Fibroblast of skin of right quadriceps (primary cell): Measurements from ENCODE around the gene CUX1.

ENCODE experiments used
- DNase-seq: peaks from one replicate; pipeline ENCODE4 v3.0.0-alpha.2; 2013

Gene CUX1

DNA sequence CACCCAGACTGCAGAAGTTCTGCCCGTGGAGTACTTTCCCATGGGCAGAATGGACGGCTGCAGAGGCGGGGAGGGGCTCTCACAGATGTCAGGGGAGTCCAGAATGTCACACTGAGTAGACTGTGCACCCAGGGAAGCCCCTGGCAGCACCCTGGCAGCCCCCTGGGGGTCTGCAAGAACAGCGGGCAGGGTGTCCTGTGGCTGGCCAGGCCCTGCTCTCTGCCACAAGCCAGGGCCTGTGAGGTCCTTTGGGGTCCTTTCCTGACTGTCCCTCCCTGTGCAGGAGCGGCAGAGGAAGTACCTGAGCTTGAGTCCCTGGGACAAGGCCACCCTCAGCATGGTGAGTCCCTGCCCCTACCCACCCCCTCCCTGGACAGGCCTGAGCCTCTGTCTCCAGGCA is 463.1 kb downstream of the CUX1 start:
- DNase-seq, result no peak

DNA sequence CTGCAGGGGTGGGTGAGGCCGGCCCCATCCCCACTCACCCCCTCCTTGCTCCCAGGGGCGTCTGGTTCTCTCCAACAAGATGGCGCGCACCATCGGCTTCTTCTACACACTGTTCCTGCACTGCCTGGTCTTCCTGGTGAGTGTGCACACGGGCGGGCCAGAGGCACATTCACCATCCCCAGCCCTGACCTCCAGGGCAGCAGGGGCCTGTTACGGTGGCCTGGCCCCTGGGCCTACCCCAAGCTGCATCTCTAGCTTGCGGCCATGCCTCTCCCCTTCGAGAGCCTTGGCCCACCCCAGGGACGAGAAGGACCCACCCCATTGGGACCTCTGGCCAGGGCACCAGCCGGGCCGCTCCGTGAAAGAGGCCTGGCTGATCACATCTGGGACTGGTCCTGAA is 464.4 kb downstream of the CUX1 start:
- DNase-seq, result no peak

DNA sequence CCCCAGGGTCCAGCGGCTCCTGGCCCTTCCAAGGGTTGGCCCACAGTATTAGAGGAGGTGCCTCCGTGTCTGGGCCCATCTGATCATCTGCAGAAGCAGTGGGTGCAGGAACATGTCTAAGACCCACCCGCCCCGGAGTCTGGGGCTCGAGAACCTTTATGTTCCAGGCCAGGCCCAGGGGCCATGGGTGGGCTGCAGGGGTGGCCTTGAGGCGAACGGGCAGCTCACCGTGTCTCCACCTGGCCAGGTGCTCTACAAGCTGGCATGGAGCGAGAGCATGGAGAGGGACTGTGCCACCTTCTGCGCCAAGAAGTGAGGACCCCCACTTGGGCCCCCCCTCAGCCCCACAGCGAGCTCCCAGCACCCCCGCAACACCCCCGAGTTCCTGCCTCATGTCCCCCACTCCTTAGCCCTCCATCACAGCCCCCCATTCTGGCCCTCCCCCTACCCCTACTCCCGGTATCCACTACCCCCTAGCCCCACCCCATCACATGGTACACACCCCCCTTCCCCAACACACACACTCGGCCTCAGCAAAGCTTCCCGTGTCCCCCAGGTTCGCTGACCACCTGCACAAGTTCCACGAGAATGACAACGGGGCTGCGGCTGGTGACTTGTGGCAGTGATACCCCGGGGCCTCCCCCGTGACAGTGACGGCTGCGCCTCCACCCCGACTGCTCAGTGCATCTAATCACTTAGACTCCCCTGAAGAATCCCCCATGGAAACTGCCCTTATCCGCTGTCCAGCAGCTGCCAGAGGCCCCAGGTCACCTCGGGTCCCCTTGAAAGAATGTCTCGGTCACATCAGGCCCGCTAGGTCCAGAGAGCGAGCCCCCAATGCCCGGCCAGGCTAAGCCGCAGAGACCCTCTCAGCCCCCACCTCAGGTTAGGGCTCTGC is 465.3 kb downstream of the CUX1 start:
- DNase-seq, result no peak

DNA sequence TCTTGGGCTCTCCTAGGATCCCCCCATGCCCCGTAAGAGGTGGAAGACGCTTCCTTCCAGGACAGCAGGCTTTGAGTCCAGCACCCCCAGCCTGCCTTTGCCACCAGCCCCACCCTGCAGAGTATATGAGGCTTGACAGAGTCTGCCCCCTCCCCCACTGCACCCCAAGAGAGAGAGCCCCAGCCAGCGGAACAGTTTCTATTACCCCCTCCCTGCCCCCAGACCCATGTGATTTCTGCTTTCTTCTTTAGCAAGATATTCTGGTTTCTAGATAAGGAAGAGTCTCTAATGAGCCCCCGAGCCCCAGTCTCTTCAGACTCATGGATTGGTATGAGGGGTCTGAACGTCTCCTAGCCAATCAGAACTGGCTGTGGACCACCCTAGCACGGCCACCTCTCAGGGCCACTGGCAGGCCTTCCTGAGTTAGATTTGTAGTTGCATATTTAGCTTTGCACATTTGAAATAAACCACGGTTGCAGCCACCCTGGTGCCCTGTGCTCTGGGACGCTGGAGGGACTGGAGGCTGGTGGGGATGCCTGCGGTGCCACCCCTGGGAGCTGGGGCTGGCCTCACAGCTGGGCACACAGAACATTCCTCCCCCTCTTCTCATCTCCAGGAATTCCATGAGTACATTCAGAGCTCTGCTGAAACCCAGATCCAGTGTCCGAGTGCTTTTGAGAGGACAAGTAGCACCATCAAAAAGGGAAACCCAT is 466.2 kb downstream of the CUX1 start:
- no peak for DNase-seq

DNA sequence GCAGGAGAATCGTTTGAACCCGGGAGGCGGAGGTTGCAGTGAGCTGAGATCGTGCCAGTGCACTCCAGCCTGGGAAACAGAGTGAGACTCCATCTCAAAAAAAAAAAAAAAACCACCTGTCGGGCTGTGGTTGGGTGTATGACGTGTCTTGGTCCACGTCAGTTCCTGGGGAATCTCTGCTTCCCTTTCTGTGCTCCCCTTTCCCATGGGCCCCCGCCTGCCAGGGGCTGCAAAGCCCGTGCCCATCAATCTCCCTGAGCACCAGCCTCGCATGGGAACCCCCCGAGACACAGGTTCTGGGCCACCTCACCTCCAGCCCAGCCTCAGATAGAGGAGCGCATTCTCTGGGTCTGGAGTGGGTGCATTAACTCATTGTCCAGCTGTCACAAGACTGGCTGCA is 467.0 kb downstream of the CUX1 start:
- no peak for DNase-seq

DNA sequence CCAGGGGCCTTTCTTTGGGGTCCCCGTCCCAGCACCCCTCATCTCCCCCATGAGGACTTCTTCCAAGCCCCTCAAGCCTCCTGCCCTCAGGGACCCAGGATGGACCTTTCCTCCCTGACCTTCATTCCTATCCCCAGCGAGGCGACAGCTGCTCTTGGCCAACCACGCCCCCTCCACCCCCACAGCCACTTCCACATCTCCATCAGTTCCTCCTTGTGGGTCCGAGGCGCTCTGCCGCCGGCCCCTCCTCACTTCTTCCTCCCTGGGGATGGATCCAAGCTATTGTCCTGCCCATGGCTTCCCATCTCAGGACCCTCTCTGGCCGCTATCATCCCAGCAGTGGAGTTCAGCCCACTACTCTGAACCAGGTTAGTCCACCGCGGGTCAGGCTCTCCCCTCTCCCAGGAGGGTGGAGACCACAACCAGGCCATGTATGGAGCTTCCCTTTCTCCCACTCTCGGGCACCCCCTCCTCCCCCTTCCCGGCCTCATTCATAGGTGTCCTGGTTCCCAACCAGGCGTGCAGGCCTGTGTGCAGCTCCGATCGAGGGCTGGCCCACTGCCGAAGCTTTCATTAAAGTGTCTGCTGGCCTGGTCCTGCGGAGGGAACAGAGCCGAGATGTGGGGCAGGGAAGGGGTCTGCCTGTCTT is 467.6 kb downstream of the CUX1 start:
- no peak for DNase-seq

DNA sequence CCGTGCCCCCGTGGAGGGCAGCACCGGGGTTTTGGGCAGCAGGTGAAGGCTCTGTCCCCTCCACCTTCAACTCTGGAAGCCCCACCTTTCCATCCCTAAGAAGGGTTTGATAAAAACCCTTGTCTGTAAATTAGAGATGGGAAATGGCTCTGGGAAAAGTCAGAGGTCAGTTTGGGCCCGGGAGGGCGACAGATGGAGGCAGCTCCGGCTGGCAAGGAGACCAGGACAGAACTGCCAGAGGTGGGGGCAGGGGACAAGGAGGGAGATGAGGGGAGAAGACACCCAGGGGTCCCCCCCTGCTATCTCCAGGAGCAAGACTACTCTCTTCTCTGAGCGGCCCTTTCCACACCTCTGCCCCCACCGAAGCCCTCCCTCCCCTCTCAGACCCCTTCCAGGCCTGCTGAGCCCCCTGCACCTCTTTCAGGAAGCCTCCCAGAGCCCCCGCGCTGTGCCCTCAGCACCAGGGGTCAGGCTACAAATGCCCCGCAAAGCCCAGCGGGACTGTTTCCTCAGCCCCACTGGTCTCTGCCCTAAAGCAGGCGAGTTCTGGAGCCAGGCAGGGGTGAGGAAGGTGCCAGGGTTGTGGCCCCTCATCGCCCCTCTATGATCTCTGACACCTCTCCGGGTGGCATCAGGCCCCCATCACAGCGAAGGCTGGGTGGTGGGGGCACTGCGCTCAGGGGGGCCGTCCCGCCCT is 468.3 kb downstream of the CUX1 start:
- no peak for DNase-seq

DNA sequence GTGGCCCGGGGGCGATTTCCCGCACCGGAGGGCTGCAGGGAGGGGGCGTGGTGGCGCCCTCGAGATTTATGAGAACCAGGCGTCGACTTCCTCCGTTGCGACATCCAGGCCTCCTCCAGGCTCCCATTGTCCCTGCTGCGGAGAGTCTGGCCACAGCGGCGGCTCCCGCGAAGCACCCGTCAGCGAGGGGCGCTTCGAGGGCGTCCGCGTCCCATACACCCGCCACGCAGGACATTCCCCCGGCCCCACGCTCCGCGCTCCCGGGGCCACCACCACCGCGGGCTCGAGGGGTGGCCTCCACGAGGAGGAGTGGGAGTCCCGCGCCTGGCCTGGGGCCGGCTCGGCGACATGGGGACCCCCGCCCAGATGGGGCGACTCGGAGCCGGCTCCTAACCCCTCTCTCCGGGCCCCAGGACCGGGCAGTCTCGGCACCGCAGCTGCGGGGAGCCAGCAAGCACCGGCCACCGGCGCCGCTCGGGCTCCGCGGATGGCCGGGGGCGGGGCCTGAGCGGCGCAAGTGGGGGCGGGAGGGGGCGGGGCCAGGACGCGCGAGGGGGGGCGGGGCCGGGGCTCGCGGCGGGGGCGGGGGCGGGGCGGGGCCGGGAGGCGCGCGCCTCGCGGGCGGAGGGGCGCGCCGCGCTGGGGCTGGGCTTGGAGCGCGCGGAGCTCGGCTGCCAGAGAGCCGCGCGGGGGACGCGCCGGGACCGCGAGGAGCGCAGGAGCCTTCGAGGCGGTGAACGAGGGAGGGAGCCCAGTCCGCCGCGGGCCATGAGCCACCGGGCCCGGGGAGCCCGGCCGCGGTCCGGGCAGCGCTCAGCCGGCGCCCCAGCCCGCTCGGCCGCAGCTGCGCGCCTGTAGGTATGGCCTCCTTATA is 469.0 kb downstream of the CUX1 start, which contains the start of gene SH2B2:
TSS of gene SH2B2 (plus strand) at position 632 of the 874 bp plus-strand sequence. CDS start 13,683 bp downstream, outside the sequence.
- DNase-seq, result peak; percentile 67

DNA sequence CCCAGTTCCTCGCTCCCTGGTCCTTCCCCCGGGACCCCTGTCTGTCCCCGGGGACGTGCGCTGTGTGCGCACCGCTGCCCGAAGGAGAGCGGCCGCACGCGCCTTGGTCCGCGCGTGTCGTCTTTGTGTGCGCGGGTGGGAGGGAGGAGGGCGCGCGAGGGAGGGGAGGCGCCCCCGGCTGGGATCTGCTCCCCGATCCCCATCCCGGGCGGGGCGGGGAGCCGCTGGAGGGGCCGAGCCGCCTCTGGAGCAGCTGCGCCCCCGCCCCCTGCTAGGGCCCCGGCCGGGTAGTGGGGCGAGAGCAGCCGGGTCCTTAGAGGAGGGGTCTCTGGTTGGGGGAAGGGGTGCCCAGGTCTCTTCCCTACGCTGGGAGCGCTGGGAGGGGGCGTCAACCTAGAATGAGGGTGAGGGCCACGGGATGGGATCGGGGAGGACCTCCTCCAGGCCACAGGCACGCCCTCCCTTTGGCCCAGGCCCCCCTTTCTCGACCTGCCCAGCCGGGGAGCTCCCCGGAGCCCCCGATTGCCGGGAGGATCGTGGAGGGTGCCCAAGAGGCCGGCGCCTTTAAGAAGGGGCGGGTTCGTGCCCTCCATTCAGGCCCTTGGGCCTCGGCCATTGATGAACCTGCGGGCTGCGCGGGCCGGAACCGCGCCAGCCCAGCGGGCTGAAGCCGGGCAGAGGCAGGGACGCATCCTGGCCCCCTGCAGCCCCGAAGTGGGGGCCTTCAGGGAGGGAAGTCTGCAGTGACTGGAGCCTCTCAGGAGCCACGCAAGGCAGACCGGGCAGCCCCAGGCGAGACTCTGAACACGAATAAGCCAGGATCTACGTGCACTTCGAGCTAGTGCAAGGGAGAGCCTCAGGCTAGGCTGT is 469.9 kb downstream of the CUX1 start:
- DNase-seq, result no peak

DNA sequence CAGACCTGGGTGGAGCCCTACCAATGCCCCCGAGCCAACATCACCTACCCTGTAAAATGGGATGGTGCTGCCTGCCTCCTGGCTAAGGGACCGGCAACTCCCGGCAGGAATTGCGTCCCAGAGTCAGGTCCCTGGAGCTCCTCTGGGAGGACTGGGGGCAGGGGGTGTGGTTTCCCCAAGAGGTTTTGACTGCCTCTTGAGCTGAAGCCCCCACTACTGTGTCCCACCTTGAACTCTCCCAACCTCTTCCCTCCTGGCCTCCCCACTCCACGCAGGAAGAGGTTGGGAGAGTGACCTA is 470.5 kb downstream of the CUX1 start:
- DNase-seq, result no peak

DNA sequence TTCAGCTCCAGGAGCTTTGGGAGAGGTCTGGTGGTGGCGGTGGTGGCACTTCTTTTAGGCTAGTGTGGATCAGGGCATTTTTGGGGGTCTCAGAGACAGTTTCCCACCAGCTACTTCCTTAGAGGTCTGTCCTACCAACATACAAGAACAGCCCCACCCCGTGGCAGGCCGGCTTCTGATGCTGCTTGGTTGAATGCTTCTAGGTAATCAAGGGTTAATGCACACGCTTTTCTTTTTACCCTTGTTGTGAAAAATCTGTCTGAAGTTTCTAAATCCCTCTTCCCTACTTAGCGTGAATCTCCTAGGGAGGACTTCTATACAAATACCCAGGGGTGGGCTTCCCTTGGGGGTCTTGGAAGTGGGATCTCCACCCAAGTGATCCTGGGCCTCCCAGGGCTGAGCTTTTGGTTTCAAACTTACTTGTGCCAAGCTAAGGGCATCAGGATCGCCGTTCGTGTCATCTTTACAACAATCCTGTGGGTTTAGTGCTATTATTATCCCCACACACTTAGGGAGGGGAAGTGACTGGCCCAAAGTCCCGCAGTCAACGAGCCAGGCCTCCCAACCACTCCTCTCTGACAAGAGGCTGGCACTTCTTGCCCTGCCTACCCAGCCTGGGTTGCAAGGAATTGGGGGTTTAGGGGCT is 471.0 kb downstream of the CUX1 start:
- no peak for DNase-seq

DNA sequence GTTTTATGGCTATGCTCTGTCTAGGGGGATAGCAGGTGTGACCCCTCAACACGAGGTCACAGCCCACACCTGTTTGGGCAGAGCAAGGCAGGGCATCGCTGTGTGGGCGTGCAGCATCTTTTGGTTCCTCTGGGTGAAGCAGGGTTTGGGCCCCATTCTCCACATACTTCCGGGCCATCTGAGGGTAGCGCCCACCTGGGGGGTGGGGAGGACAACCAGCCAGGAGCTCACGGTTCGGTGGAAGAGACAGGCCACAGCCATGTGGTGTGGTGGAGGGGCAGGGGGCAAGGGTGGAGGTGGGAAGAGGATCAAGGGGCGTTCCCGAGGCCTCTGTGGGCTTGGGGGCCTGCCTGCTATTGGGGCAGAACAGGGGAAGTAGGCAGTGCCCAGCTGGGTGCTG is 471.6 kb downstream of the CUX1 start:
- DNase-seq, result no peak

DNA sequence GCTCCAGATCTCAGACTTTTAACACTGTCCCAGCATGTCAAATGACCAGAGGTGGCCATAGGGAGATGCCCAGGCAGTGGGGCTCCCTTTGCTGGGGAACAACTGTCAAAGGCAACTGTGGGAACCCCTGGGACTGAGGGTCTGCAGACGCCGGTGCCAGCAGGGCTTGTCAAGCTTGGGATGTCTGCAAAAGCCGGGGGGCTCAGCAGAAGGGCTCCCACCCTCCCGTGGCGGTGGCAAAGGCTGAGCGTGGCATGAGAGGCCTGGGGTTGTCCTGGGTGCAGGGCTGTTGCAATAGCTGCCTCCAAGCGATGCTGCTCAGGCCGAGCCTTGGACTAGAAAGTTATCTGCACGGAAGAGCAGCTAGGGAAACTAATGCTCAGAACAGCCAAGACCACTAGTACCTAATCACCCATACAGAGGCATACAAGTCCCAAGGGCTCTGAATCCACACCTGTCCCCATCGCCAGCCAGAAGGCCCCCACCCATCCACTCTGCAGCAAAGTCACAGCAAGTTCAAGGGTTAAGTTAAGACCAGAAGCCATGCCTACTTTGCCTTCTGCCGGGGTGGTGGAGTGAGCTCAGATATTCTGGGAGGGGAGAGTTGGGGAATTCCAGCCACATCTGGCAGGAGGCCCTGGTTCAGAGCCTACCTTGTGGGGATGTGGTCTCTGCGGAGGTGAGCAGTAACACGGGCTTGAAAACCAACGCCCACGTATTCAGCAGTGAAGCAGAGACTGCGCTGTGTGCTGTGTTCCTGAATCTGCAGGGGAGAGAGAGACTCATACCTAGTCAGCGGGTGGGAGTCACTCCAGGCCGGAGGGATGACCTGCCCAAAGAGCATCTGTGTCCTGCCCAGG is 473.9 kb downstream of the CUX1 start:
- no peak for DNase-seq

DNA sequence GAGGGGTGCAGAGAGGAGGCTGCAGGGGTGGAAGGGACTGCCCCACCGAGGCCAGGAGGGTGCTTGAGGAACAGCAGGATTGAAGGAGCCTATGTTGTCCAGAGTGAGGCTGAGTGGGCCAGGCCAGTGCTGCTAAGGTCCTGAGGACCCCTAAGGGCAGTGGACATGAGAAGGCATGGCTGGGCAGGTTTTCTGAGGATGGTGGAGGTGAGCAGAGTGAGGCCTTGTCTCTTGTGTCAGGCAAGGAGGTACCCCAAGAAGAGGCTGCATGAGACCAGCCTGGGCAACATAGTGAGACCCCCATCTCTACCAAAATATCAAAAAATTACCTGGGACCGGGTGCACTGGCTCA is 474.5 kb downstream of the CUX1 start:
- DNase-seq, result no peak

DNA sequence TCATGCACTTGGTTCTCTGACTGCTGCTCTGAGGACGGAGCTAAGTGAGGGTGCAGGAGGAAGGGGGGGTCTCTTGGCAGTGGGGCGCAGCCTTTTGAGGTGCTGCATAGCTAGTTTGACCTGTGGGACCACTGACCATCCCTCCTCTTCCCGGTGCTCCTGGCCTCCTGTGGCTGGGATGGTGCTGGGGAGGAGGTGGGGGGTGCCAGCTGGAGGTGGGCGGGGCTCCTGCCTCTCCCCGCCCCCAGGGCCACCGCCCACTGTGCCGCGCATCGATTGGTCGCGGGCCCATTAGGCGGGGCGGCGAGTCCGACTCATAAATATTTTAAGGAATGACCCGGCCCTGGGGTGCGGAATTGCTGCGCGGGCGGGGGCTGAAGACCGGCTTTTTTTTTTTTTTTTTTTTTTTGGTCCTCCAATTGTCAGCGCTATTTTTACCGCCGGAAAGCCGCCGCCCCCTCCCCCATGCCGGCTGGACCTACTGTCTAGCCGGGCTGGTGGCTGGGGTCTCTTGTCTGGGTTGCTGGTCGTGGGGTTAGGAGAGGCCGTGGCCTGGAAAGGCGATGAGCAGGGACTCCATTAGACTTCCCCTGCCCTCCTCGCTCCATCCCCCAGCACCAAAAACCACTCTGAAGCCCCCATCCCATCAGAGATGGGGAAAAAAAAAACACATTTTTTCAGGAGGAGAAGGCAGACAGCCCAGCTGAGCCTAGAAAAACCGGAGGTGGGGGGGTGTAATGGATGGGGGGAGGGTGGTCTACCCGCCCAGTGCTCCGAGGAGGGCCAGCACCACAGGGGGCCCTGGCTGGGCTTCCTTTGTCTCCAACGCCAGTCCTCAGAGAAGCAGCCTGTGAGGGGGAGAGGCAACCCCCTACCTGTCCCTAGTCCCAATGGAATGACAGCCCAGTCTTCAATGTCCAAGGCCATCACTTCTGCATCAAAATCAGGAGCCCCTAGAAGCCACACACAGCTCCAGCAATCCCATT is 475.7 kb downstream of the CUX1 start:
- no peak for DNase-seq

DNA sequence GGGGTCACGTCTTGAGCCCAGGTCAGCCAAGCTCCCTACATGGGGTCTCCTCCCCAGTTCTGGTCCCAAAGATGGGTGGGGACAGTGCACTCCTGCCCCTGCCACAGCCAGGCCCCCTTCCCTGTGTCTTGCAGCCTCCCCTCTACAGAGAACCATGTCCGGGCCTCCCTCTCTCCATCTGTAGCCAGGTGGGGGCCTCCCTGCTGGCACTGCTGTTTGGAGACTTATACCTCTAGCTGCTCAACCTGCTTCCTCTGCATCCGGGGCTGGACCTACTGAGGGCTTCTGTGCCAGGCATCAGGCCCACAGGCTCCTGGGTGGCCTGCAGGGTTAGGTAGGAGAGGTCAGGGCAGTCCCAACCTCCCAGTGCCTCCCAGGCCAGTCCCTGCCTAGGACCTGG is 477.2 kb downstream of the CUX1 start:
- no peak for DNase-seq

DNA sequence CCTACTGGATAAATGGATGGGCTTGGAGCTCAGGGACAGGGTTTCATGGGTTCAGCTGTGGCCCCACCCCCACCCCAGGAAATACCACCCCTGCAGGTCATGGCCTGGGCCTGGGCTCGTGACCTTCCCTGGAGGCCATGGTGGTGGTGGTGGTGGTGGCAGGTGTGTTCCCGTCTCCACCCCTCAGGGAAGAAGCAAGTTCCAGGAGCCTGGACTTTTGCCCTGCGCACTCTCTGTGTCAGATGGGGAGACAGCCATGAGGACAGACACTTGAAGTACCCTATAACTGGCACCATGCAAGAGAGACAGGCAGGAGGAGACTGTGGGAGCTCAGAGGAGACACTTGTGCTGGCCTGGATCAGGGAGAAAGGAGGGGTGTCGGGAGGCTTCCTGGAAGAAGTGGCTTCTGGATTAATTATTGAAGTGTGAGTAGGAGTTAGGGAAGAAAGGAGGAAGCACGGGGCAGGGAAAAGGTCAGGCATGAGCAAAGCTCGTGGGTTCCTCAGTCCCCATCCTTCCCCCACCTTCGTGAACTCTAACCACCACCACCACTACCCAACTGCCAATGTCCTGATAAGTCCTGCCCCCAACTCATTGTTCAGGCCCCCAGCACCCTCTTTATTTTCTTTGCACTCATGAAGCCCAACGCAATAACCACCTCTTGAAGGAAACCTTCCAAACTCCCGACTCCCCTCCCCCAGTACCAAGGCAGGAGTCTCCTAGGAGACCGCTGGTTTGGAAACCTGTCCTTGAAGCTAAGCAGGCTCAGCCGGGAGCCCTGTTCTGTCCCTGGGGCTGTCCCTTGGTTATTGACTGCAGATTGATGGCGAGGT is 478.1 kb downstream of the CUX1 start:
- no peak for DNase-seq

DNA sequence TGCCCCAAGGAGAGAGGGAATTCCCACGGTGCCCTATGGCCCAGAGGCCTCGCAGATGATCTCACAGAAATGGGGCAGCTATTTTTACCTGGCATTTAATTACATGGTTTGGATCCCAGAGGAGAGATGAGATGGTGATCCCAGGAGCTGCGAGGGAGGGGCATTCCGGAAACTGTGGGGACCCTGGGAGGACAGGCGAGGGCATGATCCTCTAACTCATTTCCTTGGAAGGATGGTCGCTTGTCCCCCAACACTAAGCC is 478.7 kb downstream of the CUX1 start:
- DNase-seq, result no peak
